ENCODE data around the gene MPO.

Gene MPO

GRCh38 chr17:58242171-58242784 lies 38.5 kb downstream of the MPO start:
- peaks cover 62% of the 10 kb centered on the region for H3K27me3 ChIP-seq (ENCODE audit: control insufficient read depth, insufficient read depth, low read length)
- H3K9ac ChIP-seq (ENCODE audit: low read depth, low read length): peak overlapping the region; percentile 24
- no peaks in the 10 kb centered on the region for H3K36me3 ChIP-seq (ENCODE audit: control insufficient read depth, insufficient read depth, low read length)
- no peaks in the 10 kb centered on the region for H3K9me3 ChIP-seq (ENCODE audit: control insufficient read depth, insufficient read depth, low read length)
- H3K4me1 ChIP-seq (ENCODE audit: control insufficient read depth, insufficient read depth, low read length): no peaks in the 10 kb centered on the region
- H3K4me3 ChIP-seq (ENCODE audit: low read depth, low read length): no peak overlapping the region

- Histone ChIP-seq H3K4me1 (ENCODE audit: control insufficient read depth, insufficient read depth, low read length) (no peaks in the 10 kb centered on the region), H3K9ac (ENCODE audit: low read depth, low read length) (no peak overlapping the region), H3K27me3 (ENCODE audit: control insufficient read depth, insufficient read depth, low read length) (peaks cover 55% of the 10 kb centered on the region), H3K36me3 (ENCODE audit: control insufficient read depth, insufficient read depth, low read length) (no peaks in the 10 kb centered on the region), H3K4me3 (ENCODE audit: low read depth, low read length) (no peak overlapping the region), H3K9me3 (ENCODE audit: control insufficient read depth, insufficient read depth, low read length) (no peaks in the 10 kb centered on the region)
Observed at GRCh38 chr17:58239987-58240386, 40.7 kb downstream of the MPO start.

- H3K9me3 ChIP-seq (ENCODE audit: control insufficient read depth, insufficient read depth, low read length): no peaks in the 10 kb centered on the region
- no peaks in the 10 kb centered on the region for H3K4me1 ChIP-seq (ENCODE audit: control insufficient read depth, insufficient read depth, low read length)
- H3K27me3 ChIP-seq (ENCODE audit: control insufficient read depth, insufficient read depth, low read length): peaks cover 54% of the 10 kb centered on the region
- no peak within 1 kb of the TSS for H3K9ac ChIP-seq (ENCODE audit: low read depth, low read length)
- H3K36me3 ChIP-seq (ENCODE audit: control insufficient read depth, insufficient read depth, low read length): no peaks in the 10 kb centered on the region
- no peak within 1 kb of the TSS for H3K4me3 ChIP-seq (ENCODE audit: low read depth, low read length)
Observed at GRCh38 chr17:58238147-58238634, 42.5 kb downstream of the MPO start, which contains the start of gene LPO. TSS of gene LPO (plus strand) at chr17:58238584. CDS start at chr17:58242980, 4,396 bp downstream.

- no peaks in the 10 kb centered on the region for H3K36me3 ChIP-seq (ENCODE audit: control insufficient read depth, insufficient read depth, low read length)
- no peak overlapping the region for H3K9ac ChIP-seq (ENCODE audit: low read depth, low read length)
- no peaks in the 10 kb centered on the region for H3K4me1 ChIP-seq (ENCODE audit: control insufficient read depth, insufficient read depth, low read length)
- H3K9me3 ChIP-seq (ENCODE audit: control insufficient read depth, insufficient read depth, low read length): no peaks in the 10 kb centered on the region
- H3K27me3 ChIP-seq (ENCODE audit: control insufficient read depth, insufficient read depth, low read length): peaks cover 57% of the 10 kb centered on the region
- H3K4me3 ChIP-seq (ENCODE audit: low read depth, low read length): no peak overlapping the region
Observed at GRCh38 chr17:58236394-58236793, 44.3 kb downstream of the MPO start.

GRCh38 chr17:58235821-58236220 lies 44.9 kb downstream of the MPO start:
- H3K9ac ChIP-seq (ENCODE audit: low read depth, low read length): no peak overlapping the region
- no peaks in the 10 kb centered on the region for H3K9me3 ChIP-seq (ENCODE audit: control insufficient read depth, insufficient read depth, low read length)
- H3K36me3 ChIP-seq (ENCODE audit: control insufficient read depth, insufficient read depth, low read length): no peaks in the 10 kb centered on the region
- no peaks in the 10 kb centered on the region for H3K4me1 ChIP-seq (ENCODE audit: control insufficient read depth, insufficient read depth, low read length)
- peaks cover 63% of the 10 kb centered on the region for H3K27me3 ChIP-seq (ENCODE audit: control insufficient read depth, insufficient read depth, low read length)
- H3K4me3 ChIP-seq (ENCODE audit: low read depth, low read length): no peak overlapping the region

- Histone ChIP-seq H3K9ac (ENCODE audit: low read depth, low read length) (no peak overlapping the region), H3K36me3 (ENCODE audit: control insufficient read depth, insufficient read depth, low read length) (no peaks in the 10 kb centered on the region), H3K9me3 (ENCODE audit: control insufficient read depth, insufficient read depth, low read length) (no peaks in the 10 kb centered on the region), H3K4me1 (ENCODE audit: control insufficient read depth, insufficient read depth, low read length) (no peaks in the 10 kb centered on the region), H3K27me3 (ENCODE audit: control insufficient read depth, insufficient read depth, low read length) (peaks cover 58% of the 10 kb centered on the region), H3K4me3 (ENCODE audit: low read depth, low read length) (no peak overlapping the region)
Observed at GRCh38 chr17:58234512-58234911, 46.2 kb downstream of the MPO start.

- Histone ChIP-seq H3K4me1 (ENCODE audit: control insufficient read depth, insufficient read depth, low read length) (peaks cover 5% of the 10 kb centered on the region), H3K9me3 (ENCODE audit: control insufficient read depth, insufficient read depth, low read length) (no peaks in the 10 kb centered on the region), H3K9ac (ENCODE audit: low read depth, low read length) (no peak overlapping the region), H3K36me3 (ENCODE audit: control insufficient read depth, insufficient read depth, low read length) (no peaks in the 10 kb centered on the region), H3K4me3 (ENCODE audit: low read depth, low read length) (no peak overlapping the region), H3K27me3 (ENCODE audit: control insufficient read depth, insufficient read depth, low read length) (peaks cover 52% of the 10 kb centered on the region)
Observed at GRCh38 chr17:58233543-58233942, 47.2 kb downstream of the MPO start.

GRCh38 chr17:58232707-58233156 lies 48.0 kb downstream of the MPO start:
- Histone ChIP-seq H3K27me3 (ENCODE audit: control insufficient read depth, insufficient read depth, low read length) (peaks cover 58% of the 10 kb centered on the region), H3K9ac (ENCODE audit: low read depth, low read length) (no peak overlapping the region), H3K4me1 (ENCODE audit: control insufficient read depth, insufficient read depth, low read length) (peaks cover 6% of the 10 kb centered on the region), H3K9me3 (ENCODE audit: control insufficient read depth, insufficient read depth, low read length) (no peaks in the 10 kb centered on the region), H3K4me3 (ENCODE audit: low read depth, low read length) (no peak overlapping the region), H3K36me3 (ENCODE audit: control insufficient read depth, insufficient read depth, low read length) (no peaks in the 10 kb centered on the region)

- Histone ChIP-seq H3K4me3 (ENCODE audit: low read depth, low read length) (no peak overlapping the region), H3K9ac (ENCODE audit: low read depth, low read length) (no peak overlapping the region)
Observed at GRCh38 chr17:58231641-58232040, 49.1 kb downstream of the MPO start.

GRCh38 chr17:58229881-58230280 lies 50.9 kb downstream of the MPO start:
- no peaks in the 10 kb centered on the region for H3K36me3 ChIP-seq (ENCODE audit: control insufficient read depth, insufficient read depth, low read length)
- no peaks in the 10 kb centered on the region for H3K9me3 ChIP-seq (ENCODE audit: control insufficient read depth, insufficient read depth, low read length)
- H3K4me1 ChIP-seq (ENCODE audit: control insufficient read depth, insufficient read depth, low read length): peaks cover 6% of the 10 kb centered on the region
- no peak overlapping the region for H3K9ac ChIP-seq (ENCODE audit: low read depth, low read length)
- peaks cover 62% of the 10 kb centered on the region for H3K27me3 ChIP-seq (ENCODE audit: control insufficient read depth, insufficient read depth, low read length)
- no peak overlapping the region for H3K4me3 ChIP-seq (ENCODE audit: low read depth, low read length)

More at GRCh38 chr17:58231641-58232040, 49.1 kb downstream of the MPO start:
- Histone ChIP-seq H3K36me3 (ENCODE audit: control insufficient read depth, insufficient read depth, low read length) (no peaks in the 10 kb centered on the region), H3K4me1 (ENCODE audit: control insufficient read depth, insufficient read depth, low read length) (peaks cover 6% of the 10 kb centered on the region), H3K9me3 (ENCODE audit: control insufficient read depth, insufficient read depth, low read length) (no peaks in the 10 kb centered on the region), H3K27me3 (ENCODE audit: control insufficient read depth, insufficient read depth, low read length) (peaks cover 62% of the 10 kb centered on the region)

- H3K4me3 ChIP-seq (ENCODE audit: low read depth, low read length): no peak overlapping the region
- H3K9me3 ChIP-seq (ENCODE audit: control insufficient read depth, insufficient read depth, low read length): no peaks in the 10 kb centered on the region
- peaks cover 57% of the 10 kb centered on the region for H3K27me3 ChIP-seq (ENCODE audit: control insufficient read depth, insufficient read depth, low read length)
- no peak overlapping the region for H3K9ac ChIP-seq (ENCODE audit: low read depth, low read length)
- no peaks in the 10 kb centered on the region for H3K36me3 ChIP-seq (ENCODE audit: control insufficient read depth, insufficient read depth, low read length)
- H3K4me1 ChIP-seq (ENCODE audit: control insufficient read depth, insufficient read depth, low read length): peaks cover 6% of the 10 kb centered on the region
Observed at GRCh38 chr17:58229384-58229783, 51.4 kb downstream of the MPO start.

- Histone ChIP-seq H3K27me3 (ENCODE audit: control insufficient read depth, insufficient read depth, low read length) (peaks cover 52% of the 10 kb centered on the region), H3K4me1 (ENCODE audit: control insufficient read depth, insufficient read depth, low read length) (peaks cover 6% of the 10 kb centered on the region), H3K9ac (ENCODE audit: low read depth, low read length) (no peak overlapping the region), H3K9me3 (ENCODE audit: control insufficient read depth, insufficient read depth, low read length) (no peaks in the 10 kb centered on the region), H3K4me3 (ENCODE audit: low read depth, low read length) (no peak overlapping the region), H3K36me3 (ENCODE audit: control insufficient read depth, insufficient read depth, low read length) (no peaks in the 10 kb centered on the region)
Observed at GRCh38 chr17:58228679-58229078, 52.1 kb downstream of the MPO start.
